PC-3 (cell line): Measurements from ENCODE around the gene NTNG1. TPM values are rescaled to one million over a fixed set of nuclear protein-coding genes. Genes with fewer than 3 reads are reported as not detected.
A peak's percentile ranks its signal among the peaks of the same experiment; 100 is the strongest.

Source experiments
- ATAC-seq: fragments of 200-7000 bp; cut with Tn5 transposase; 2 replicates; pipeline ENCODE4 v1.9.1; 2020; ENCODE audit warnings: mild to moderate bottlenecking, moderate library complexity
- BruUV-seq: library from RNA; stranded (reverse); fragments of 400-500 nt; replicated peaks from 2 replicates; lab custom pipeline; 2021; lab: Mats Ljungman, UMichigan
- CTCF ChIA-PET: fragments of 300-600 bp; sonication (Branson Sonifier 250); formaldehyde crosslinking; loops from one replicate; lab custom pipeline; 2022; ENCODE audit warnings: antibody characterized with exemption; lab: Charles Lee
- POLR2A ChIA-PET: fragments of 300-600 bp; sonication (Branson Sonifier 250); formaldehyde crosslinking; loops from one replicate; lab custom pipeline; 2022; ENCODE audit warnings: antibody characterized with exemption; ENCODE audit not compliant: unreplicated experiment; lab: Charles Lee
- DNase-seq: peaks from one replicate; pipeline ENCODE4 v3.0.0-alpha.2; 2015
- H2AFZ ChIP-seq: fragments of 300-600 bp; sonication (generic); 2 replicates; pipeline ENCODE4 v1.6.0; 2016; ENCODE audit warnings: antibody characterized with exemption, low read length
- H3F3A ChIP-seq: fragments of 300-600 bp; sonication (generic); one replicate; pipeline ENCODE4 v1.6.0; 2017; ENCODE audit warnings: antibody characterized with exemption, low read length, control low read depth, mild to moderate bottlenecking; ENCODE audit not compliant: unreplicated experiment
- H3K27ac ChIP-seq: fragments of 300-600 bp; sonication (generic); 2 replicates; pipeline ENCODE4 v1.5.1; 2016; ENCODE audit warnings: mild to moderate bottlenecking, low read length
- H3K27me3 ChIP-seq: fragments of 300-600 bp; sonication (generic); 2 replicates; pipeline ENCODE4 v1.6.1; 2016; ENCODE audit warnings: low read length, mixed read lengths
- H3K36me3 ChIP-seq: fragments of 300-600 bp; sonication (generic); 2 replicates; pipeline ENCODE4 v1.6.1; 2016; ENCODE audit warnings: low read depth, mixed run types, low read length, mixed read lengths
- H3K4me1 ChIP-seq: fragments of 300-600 bp; sonication (generic); 2 replicates; pipeline ENCODE4 v1.5.1; 2016; ENCODE audit warnings: low read length; ENCODE audit not compliant: insufficient read depth
- H3K4me2 ChIP-seq: fragments of 300-600 bp; sonication (generic); 2 replicates; pipeline ENCODE4 v1.6.0; 2016; ENCODE audit warnings: low read length
- H3K4me3 ChIP-seq: fragments of 300-600 bp; sonication (generic); 2 replicates; pipeline ENCODE4 v1.5.1; 2016; ENCODE audit warnings: mild to moderate bottlenecking, low read length, mixed read lengths
- H3K79me2 ChIP-seq: fragments of 300-600 bp; sonication (generic); 2 replicates; pipeline ENCODE4 v1.6.1; 2017; ENCODE audit warnings: low read length, mixed read lengths
- H3K9ac ChIP-seq: fragments of 300-600 bp; sonication (generic); 2 replicates; pipeline ENCODE4 v1.6.0; 2016; ENCODE audit warnings: mild to moderate bottlenecking, low read length
- H3K9me2 ChIP-seq: fragments of 300-600 bp; sonication (generic); replicated peaks from 2 replicates; pipeline ENCODE4 v1.6.1; 2016; ENCODE audit warnings: mixed run types, low read length, mixed read lengths
- H3K9me3 ChIP-seq: fragments of 300-600 bp; sonication (generic); 2 replicates; pipeline ENCODE4 v1.6.1; 2016; ENCODE audit warnings: low read length, mixed read lengths
- H4K20me1 ChIP-seq: fragments of 300-600 bp; sonication (generic); 2 replicates; pipeline ENCODE4 v1.6.1; 2016; ENCODE audit warnings: low read length, mixed read lengths
- EZH2 ChIP-seq: fragments of 300-600 bp; sonication (generic); IDR thresholded peaks from one replicate; pipeline ENCODE4 v1.6.1; 2017; ENCODE audit warnings: antibody characterized with exemption, mild to moderate bottlenecking, low read length; ENCODE audit not compliant: unreplicated experiment
- EZH2phosphoT487 ChIP-seq: fragments of 300-600 bp; sonication (generic); IDR thresholded peaks from 2 replicates; pipeline ENCODE4 v1.6.1; 2018; ENCODE audit warnings: mild to moderate bottlenecking, antibody characterized with exemption, low read length, borderline replicate concordance
- intact Hi-C: fragments of 100-400 bp; cut with micrococcal nuclease; formaldehyde crosslinking; loops from 2 replicates; pipeline ENCODE4 v1.9.0; 2023
- total RNA-seq: library from RNA; depleted of rRNA; stranded (reverse); fragments of >200 nt; gene quantifications from 2 replicates; pipeline ENCODE4 v1.2.3, GENCODE V29; 2014
- TF ChIP-seq, protein P1 (sequence below): fragments of 300-600 bp; sonication (generic); conservative IDR thresholded peaks from 2 replicates; pipeline ENCODE4 v1.5.1; 2017; ENCODE audit warnings: antibody characterized with exemption, low read depth, mild to moderate bottlenecking, low read length

The NTNG1 gene
- total RNA-seq, 1 experiment from 2014 or later: 6.7 TPM

DNA sequence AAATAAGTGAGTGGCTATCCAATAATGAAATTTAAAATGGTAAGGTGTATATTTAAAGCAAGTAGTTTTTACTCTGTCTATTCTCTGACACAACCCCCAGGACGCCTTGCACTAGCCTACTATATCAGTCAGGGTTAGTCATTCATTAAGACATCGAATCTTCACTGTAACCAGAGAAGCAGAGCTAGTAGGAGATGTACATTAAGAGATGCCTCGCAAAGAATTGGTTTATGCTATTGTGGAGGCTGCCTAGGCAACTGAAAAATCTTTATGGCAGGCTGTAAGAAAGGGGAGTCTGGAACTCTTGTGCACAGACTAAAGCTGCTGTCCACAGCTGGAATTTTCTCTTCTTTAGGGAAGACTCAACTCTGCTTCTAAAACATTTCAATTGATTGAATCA is 28.8 kb downstream of the NTNG1 start:
- H4K20me1 ChIP-seq: no peaks in the 10 kb centered on the region
- 0 out of 2 replicates have a peak, but pooled peaks cover under 1% of the 10 kb centered on the region for H3K9me3 ChIP-seq
- BruUV-seq: no TSS peak
- H2AFZ ChIP-seq: no peak overlapping the region
- ATAC-seq: no peak
- no peak overlapping the region for H3K4me2 ChIP-seq
- CTCF ChIA-PET: no interaction called here
- no peaks in the 10 kb centered on the region for H3K27me3 ChIP-seq
- intact Hi-C loops: loop anchor here (10.0 kb wide), 1 partner anchor 515 kb away; no protein-coding TSS in a partner anchor
- H3K9me2 ChIP-seq: no peaks in the 10 kb centered on the region
- H3K9ac ChIP-seq: no peak overlapping the region
- TF ChIP-seq EZH2 (no peak), EZH2phosphoT487 (no peak)
- TF ChIP-seq, protein P1, sequence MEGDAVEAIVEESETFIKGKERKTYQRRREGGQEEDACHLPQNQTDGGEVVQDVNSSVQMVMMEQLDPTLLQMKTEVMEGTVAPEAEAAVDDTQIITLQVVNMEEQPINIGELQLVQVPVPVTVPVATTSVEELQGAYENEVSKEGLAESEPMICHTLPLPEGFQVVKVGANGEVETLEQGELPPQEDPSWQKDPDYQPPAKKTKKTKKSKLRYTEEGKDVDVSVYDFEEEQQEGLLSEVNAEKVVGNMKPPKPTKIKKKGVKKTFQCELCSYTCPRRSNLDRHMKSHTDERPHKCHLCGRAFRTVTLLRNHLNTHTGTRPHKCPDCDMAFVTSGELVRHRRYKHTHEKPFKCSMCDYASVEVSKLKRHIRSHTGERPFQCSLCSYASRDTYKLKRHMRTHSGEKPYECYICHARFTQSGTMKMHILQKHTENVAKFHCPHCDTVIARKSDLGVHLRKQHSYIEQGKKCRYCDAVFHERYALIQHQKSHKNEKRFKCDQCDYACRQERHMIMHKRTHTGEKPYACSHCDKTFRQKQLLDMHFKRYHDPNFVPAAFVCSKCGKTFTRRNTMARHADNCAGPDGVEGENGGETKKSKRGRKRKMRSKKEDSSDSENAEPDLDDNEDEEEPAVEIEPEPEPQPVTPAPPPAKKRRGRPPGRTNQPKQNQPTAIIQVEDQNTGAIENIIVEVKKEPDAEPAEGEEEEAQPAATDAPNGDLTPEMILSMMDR: no peak
- no peaks in the 10 kb centered on the region for H3F3A ChIP-seq
- POLR2A ChIA-PET: no interaction called here
- H3K4me1 ChIP-seq: 0 out of 2 replicates have a peak, but pooled peaks cover 7% of the 10 kb centered on the region
- no peak overlapping the region for H3K27ac ChIP-seq
- H3K4me3 ChIP-seq: no peak overlapping the region
- no peaks in the 10 kb centered on the region for H3K36me3 ChIP-seq
- H3K79me2 ChIP-seq: no peaks in the 10 kb centered on the region
- no peak for DNase-seq

- POLR2A ChIA-PET: no interaction called here
- Histone ChIP-seq H3K9ac (no peak overlapping the region), H3K4me3 (no peak overlapping the region), H3K27ac (no peak overlapping the region), H3K9me3 (no peaks in the 10 kb centered on the region), H3K79me2 (no peaks in the 10 kb centered on the region), H3K4me1 (0 out of 2 replicates have a peak, but pooled peaks cover 7% of the 10 kb centered on the region), H3K4me2 (no peak overlapping the region), H3K36me3 (no peaks in the 10 kb centered on the region), H3K27me3 (no peaks in the 10 kb centered on the region), H2AFZ (no peak overlapping the region), H3K9me2 (no peaks in the 10 kb centered on the region), H3F3A (no peaks in the 10 kb centered on the region), H4K20me1 (no peaks in the 10 kb centered on the region)
- CTCF ChIA-PET: no interaction called here
- DNase-seq: no peak
- BruUV-seq: no TSS peak
- ATAC-seq: no peak
- TF ChIP-seq, protein P1: no peak
- TF ChIP-seq EZH2phosphoT487 (no peak), EZH2 (no peak)
- intact Hi-C loops: no loop called here
These were observed 30.5 kb downstream of the NTNG1 start for GRCh38 chr1:107171333-107171732.

GRCh38 chr1:107172450-107173170 is 31.8 kb downstream of the NTNG1 start:
- Histone ChIP-seq H3K36me3 (no peaks in the 10 kb centered on the region), H4K20me1 (no peaks in the 10 kb centered on the region), H3F3A (no peaks in the 10 kb centered on the region), H3K79me2 (no peaks in the 10 kb centered on the region), H2AFZ (no peak overlapping the region), H3K27ac (no peak overlapping the region), H3K4me3 (no peak overlapping the region), H3K4me1 (0 out of 2 replicates have a peak, but pooled peaks cover 7% of the 10 kb centered on the region), H3K9ac (no peak overlapping the region), H3K9me2 (no peaks in the 10 kb centered on the region), H3K27me3 (no peaks in the 10 kb centered on the region), H3K9me3 (no peaks in the 10 kb centered on the region), H3K4me2 (no peak overlapping the region)
- ChIA-PET POLR2A (no interaction called here), CTCF (no interaction called here)
- intact Hi-C loops: no loop called here
- TF ChIP-seq, protein P1: no peak
- no peak for TF ChIP-seq EZH2phosphoT487
- no peak for TF ChIP-seq EZH2
- no peak for DNase-seq
- peak; percentile 63 for ATAC-seq
- BruUV-seq: no TSS peak
